ENCODE data around the gene GPR39.

GPR39 gene

DNA sequence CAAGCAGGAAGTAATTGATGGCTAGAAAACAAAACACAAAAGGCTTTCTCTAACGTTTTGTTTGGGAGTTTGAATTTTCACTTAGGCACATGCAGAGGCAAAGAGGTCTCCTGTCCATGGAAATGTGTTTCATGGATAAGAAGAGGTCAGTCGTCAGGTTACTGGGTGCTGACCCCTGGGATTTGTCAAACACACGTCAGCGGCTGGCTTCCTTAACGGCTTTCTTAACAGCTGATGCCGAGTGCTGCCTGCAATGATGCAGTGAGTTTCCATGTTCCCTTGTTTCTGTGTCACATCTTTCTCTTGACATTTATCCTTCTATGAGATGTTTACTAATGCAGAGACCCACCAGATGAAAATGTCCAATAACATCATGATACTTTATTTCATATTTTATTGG lies 31.7 kb downstream of the GPR39 start:
- DNase-seq, result no peak

DNA sequence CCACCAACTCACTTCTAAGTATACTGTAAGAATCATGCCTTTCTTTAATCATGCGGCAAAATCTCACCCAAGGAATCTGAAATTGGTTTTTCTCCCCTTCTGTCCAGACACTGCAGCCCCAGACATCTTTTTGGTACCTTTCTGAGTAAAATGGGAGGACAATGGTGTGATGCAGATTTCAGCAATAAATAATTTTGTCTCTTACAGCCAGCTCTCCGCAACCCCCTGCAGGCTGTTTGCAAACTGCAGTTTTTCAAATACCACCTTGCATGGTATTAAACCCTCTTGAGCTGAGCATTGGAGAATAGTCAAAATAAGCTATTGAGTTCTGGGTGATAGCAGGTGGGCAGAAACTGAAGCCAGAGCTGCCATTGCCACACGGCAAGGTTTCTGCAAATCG lies 32.2 kb downstream of the GPR39 start:
- no peak for DNase-seq

DNA sequence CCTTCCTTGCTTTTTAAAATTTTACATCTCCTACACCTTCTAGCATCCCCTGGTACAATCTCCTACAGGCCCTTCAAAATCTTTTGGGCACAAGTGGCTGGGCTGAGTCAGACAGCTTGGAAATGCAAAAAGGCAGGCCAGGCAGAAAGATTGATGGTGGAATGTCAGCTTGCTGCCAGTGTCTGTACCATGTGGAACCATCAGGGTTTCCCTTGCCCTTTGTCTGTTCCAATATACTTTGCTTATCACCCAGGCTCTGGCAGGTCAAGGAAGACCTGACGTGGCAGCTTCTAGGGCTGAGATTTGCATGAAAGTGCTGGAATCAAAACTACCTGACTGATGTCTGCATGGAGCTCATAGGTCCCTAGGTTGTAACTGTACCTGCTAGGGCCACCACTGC lies 33.3 kb downstream of the GPR39 start:
- DNase-seq, result no peak

DNA sequence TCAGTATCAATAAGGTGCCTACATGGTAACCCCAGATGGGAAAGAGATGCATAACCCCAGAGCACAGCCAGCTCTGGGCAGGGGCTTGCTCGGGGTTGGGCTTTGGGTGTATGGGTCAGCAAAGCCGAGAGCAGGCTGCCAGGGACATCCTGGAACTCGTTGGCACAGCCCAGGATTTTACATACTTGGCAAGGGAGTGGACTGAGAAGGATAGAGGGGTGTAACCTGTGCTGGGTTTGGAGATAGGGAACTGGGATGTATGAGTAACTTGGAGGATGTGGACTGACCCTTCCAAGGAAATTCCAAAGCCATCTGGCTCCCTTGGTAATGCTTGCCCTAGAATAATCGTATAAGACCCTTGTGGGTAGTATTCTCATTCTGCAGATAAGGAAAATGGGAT lies 44.2 kb downstream of the GPR39 start:
- no peak for DNase-seq

DNA sequence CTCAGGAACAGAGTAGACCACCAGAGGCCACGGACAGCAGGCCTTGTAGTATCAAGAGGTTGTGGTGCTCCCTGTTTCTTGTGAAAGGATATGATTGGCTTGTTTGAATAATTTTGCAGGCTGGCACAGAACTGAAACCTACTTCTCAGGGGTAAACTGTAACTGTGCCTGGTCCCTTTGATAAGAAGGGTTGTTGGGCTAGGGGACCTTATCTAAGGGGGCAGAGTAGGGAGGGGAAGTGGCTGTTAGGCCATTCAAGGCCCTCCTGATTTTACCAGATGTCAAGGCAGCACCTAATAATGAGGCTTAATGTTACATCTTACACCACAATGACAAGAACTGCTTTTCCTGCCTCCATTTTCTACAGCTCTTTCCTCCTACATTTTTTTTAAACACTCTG lies 45.6 kb downstream of the GPR39 start:
- DNase-seq, result no peak

DNA sequence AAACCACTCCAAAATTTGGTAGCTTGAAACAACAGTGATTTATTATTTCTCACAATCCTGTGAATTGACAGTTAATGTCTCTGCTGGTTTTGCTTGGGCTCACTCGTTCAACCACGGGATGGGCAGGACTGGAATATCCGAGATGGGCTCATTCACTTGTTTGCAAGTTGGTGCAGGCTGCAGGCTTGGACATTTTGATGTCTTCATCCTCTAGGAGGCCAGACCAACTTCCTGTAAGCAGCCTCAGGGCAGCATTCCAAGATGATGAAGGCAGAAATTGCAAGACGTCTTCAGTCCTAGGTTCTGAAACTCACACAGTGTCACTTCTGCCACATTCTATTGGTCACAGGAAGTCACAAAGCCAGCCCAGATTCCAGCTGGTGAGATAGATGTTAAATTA lies 47.1 kb downstream of the GPR39 start:
- no peak for DNase-seq

DNA sequence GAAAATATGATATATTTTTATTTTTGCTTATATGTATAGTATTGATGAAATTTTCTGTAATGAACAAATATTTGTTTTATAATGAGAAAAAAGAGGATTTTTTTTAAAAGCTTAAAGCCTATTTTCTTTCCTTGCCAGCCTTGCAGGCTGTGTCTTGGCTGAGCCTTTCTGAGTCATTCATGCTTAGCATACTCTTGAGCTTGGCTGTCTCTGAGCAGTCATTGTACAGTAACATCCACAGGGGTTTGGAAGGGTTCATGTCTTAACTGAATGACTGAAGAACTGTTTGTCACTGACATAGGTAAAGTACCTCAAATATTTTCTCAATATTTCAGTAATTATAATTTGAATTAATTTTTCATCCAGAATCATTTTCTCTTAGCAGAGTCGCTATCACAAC lies 49.3 kb downstream of the GPR39 start:
- DNase-seq, result no peak

DNA sequence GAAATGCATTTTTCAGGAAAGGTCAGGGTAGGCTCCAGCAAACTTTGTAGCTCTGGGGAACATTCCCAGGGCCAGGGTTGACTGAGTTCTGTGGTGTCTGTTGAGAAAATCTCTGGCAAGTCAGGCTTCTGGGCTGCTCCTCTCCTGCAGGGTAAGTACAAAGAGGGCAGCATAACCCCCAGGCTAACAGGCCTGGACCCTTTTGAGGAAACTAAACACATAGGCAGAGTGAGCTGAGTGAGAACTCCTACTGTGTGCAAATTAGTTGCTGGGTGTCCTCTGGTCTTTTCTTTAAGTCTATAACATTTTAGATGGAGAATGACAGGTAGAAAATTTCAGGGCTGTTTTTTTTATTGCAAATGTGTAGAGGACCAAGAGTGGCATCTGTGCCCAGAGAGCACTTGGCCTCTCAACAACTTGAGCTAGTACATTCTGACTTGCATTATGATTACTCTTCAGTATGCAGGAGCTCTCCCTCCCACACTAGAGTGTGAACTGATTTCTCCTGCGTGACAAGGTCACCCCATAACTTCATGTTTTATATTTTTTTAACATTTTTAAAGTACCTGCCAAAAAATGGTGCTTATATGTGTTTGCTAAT lies 49.9 kb downstream of the GPR39 start:
- no peak for DNase-seq

DNA sequence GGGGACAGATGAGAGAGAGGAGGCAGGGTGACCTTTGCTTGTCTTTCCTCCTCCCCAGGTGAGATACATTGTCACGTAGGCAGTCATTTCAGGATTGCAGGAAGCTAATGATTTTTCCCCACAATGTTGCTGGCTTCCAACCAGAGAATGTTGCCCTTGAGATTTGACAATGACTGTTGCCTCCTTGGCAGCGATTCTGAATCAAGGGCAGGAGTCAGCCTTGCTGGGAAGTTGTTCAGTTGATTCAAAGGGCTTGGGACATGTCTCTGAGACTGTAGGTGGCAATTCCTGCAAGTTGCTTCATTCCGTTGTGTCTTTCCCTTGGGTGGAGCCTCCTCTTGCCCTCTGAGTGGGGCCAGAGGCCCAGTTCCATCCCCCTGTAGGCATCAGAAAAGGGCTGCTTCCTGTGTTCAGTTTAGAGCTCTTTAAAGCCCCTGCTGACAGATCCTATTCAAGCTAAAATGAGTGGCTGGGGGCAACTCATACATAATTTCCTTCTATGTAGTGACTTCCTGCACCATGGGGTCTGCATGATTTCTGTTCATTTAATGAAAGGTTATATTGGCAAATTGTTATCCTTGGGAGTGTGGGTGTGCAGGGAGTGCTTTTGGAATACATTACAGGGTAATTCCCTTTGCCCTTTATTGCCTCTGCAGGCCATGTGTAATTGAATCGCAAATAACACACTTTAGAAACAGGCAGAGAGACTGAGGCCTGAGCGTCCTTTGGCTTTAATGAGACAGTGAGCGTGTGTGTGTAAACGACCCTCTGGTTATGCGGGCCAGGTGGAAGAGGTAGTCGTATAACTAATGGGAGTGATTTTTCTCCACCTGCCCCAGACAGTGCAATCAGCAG lies 52.4 kb downstream of the GPR39 start:
- no peak for DNase-seq

DNA sequence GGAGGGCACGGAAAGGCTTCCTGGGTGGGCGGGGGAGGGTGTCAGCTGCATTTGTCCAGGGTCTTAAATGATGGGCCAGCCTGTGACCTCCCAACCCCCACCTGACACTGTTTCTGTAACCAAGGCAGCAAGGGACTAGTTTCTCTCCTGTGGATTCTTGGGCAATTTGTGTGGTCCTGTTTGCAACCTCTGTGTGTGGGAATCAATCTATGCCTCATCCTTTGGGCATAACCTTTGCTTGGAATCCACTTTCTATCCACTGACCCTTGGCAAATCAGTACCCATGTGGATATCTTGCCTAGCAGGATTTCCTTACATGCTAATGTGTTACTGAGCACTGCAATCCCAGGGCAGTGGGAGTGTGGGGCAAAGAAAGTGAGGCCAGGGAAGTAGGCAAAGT lies 54.1 kb downstream of the GPR39 start:
- no peak for DNase-seq

DNA sequence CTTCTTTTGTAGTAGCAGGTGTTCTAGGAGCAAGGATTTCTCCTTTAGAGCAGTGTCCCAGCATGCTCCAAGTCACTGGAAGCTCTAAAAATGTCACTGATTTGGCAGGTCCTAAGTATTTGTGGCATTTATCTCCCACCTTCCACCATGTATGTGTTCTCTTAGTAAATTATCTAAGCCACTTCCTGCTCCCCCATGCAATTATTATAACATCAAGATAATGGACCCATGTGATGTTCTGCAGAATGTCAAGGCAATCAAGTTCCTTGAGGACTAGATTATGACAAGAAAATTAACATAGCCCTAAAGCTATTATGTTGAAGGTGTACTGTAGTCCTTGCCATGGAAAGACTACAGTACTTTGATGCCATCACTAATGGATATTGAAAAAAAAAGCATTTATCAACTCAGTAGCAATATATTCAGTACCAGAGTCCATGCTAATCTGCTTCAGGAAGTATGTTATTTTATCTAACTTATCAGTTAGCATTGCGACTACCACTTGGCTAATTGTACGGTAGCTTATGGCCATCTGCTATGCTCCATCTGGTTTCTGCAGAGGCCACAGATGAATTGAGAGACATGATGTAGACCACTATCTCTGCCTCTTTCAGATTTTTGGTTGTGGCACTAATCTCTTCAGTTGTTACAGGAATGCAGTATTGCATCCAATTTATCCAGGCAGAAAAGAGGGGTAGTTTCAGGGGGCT lies 56.7 kb downstream of the GPR39 start:
- no peak for DNase-seq

DNA sequence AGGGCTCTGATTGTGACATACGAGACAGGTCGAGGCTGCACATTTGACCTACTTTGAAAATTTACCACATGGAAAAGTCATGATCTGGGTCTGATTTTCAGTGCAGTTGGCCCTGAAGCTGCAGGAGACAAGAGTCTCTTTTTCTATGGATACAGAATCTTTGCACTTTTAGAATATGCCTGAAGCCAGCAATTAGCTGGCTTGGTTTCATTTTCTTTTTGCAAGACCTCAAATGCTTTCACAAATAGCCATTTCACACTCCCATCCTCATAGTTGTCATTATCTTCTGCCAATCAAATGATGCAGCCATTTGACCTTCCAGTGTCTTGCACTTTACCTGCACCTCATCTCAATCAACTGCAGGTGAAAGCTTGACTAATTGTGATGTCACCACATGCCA lies 59.0 kb downstream of the GPR39 start:
- no peak for DNase-seq

DNA sequence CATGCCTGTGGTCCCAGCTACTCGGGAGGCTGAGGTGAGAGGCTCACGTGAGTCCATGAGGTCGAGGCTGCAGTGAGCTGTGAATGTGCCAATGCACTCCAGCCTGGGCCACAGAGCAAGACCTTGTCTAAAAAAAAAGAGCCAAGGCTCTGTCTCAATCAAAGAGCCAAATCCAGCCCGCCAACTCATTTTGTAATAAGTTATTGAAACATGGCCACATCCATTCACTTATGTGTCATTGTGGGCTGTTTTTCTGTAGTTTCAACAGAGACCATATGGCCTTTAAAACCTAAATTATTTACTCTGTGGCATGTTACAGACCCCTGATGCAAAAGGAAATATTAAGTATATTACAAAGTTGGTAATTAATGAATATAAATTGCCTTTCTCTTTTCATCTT lies 60.8 kb downstream of the GPR39 start:
- DNase-seq, result no peak

DNA sequence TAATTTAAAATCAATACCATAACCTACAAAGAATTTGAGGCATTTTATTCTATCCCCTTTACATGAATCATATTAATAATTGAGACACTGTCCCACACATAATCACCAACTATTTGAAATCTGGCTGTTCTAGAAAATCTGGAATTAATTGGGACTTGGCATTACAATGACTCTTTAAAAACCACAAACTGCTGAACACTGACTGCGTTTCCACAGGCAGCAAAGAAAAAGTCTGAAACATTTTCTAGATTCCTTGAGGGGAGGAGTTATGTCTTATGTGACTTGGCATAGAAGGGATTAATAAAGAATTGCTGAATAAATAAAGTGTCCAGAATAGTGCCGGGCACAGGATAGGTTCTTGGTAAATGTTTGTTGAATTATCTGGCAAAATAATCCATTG lies 61.4 kb downstream of the GPR39 start:
- DNase-seq, result no peak

DNA sequence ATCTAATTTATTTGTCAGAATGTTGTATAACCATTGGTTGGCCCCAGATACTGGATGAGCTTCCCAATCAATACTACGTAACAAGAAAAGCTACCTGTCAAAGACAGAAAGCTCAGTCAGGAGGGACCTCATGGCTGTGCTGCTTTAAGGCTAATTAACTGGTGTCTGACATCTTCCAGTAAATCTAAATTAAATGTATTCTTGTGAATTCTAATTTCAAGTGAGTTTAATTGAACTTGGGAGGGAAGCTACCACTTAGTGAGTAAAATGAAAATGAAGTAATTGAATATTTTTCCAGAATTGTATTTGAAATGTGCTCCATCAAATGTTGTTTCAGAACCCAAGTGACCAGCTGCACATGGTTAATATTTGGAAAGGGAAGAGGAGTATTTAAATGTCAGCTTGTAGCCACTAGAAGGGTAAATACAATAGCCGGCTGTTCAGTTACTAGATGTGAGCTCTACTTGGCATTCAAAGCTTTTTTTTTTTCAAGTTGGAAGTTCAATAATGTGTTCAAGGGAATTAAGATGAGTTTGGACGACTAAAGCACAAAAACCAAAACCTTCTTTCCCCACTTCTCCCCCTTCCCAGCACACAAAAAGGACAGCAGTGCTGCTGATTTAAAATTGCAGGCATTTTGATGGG lies 62.0 kb downstream of the GPR39 start:
- no peak for DNase-seq

DNA sequence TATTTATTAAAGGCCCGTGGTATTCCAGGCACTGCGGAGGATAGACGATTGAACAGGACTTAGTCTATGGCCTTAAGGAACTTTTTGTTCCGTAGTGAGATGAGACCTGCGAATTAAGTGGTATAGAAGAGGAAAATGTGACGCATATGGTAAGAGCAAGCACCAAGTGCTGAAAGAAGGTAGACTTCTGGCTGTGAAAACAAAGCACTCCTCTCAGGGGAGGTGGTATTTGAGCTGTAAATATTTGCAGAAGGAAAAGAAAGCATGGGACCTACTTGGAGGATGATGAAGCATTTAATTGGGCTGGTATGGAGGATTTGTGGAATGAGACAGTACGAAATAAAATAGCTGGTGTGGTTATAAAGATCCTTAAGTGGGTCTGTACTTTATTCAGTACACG lies 62.5 kb downstream of the GPR39 start:
- DNase-seq, result no peak

DNA sequence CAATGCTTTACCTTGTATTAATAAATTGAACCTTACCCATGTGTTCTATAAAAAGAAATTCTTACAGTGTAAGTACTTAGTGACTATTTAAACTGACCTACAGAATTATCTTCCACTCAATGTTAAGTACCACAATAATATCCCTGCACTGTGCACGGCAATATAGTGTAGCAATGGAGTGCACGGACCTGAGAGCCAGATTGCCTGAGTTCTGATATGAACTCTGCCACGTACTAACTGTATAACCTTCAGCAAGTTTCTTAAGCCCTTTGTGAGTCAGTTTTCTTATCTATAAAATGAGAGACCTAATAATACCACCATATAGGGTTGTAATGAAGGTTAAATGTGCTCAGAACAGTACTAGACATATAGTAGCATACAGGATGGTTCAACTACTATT lies 66.2 kb downstream of the GPR39 start:
- no peak for DNase-seq

DNA sequence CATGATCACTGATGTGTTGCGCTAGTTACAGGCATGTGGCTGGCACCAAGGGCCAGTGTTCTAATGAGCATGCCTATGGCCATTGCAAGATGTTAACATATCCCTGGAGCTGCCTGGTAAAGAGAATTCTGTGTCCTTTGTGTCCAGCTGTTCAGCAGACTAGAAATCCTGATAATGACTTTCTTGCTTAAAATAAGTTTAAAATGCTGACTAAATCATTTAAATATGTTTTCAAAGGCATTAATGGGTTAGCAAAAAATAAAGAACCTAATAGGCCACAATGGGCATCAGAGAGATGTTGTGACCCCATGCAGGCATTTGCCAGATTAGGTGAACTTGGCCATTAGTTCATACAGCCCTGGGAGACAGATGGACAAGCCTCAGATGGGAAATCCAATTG lies 67.5 kb downstream of the GPR39 start:
- no peak for DNase-seq

DNA sequence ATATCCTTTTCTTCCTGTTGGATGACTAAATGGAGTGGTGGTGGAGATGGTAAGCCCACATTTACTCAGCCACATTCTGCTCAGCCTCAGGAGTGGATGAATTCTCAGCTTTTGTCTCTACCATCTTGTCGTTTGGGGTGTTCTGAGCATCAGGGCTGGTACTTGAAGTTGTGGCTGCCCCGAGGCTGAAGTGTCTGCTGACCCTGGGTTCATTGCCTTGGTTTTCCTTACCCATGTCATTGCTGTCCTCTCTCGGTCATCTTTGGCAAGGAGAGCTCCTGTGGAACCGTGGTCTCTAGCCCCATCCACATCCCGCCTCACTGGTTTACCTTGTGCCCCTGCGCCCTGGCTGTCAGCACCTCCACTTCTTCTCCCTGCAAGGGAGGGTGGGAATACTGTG lies 71.9 kb downstream of the GPR39 start:
- DNase-seq, result no peak

DNA sequence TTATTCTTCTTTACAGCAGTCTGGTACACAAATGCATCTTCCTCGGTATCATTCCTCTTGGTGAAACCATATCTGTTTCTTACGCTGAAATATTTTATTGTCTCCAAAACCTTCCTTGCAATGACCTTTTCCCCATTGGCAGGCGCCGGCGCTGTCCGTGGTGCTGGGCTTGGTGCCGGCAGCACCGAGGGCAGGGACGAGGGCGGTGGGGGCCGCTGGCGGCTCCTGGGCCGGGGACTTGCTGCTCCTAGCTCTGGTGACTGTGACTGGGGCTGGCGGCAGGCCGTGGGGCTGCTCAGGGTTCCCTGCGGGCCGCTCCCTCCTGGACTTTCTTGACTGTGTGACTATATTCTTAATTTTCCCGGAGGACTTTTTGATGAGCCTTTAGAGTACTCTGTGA lies 72.5 kb downstream of the GPR39 start:
- DNase-seq, result peak; percentile 44

DNA sequence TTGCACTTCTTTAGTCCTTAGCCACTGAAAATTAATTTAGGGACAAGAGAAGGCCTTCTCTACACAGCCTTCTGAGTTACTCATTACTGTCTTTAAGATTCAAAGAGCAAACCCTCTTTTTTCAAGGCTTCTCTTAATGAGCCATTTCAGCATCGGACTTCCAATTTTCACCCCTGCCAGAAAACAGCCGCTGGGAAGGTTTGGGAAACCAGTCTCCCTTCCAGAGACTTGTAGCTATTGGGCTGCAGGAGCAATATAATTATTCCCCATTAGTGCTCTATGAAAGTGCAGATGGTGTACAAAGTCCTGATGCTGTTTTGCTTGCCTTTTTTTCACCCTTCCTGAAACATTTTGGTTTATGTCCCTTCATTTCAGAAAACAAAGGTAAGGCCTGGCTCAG lies 79.3 kb downstream of the GPR39 start:
- DNase-seq, result no peak

DNA sequence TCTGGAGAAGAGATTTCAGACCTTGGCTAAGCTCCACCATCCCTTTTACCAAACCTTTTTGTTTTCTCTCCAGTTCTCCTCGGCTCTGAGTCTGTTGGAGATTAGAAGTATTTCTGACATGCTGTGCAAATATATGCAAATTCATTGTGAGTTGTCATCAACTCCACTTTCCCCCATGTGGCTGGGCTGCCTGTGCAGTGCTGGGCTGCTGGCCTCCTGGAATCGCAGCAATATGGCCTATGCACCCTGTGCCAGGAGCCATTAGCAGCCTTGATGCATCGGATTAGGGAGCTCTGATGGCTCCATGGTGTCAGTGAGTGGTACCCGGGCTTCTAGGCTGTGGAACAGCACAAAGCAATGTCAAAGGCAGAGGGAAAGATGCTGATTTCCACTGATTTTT lies 80.0 kb downstream of the GPR39 start:
- DNase-seq, result no peak

DNA sequence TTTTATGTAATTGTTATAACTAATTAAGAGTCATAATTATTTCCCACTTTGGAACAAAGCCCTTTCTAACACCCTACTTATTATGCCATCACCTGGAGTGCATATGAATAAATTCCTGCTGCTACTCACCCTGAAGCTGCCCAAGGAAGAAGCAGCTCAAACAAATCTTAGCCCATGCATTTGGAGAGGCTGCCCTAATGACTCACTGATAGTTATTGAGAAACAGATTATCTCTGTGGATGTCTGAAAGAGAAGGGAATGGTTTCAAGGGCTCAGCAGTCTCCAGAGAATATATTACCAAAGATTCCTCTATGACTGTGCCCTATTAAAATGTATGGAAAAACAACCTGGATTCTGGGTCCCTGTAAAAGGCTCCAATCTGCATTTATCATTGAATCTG lies 81.0 kb downstream of the GPR39 start:
- no peak for DNase-seq

DNA sequence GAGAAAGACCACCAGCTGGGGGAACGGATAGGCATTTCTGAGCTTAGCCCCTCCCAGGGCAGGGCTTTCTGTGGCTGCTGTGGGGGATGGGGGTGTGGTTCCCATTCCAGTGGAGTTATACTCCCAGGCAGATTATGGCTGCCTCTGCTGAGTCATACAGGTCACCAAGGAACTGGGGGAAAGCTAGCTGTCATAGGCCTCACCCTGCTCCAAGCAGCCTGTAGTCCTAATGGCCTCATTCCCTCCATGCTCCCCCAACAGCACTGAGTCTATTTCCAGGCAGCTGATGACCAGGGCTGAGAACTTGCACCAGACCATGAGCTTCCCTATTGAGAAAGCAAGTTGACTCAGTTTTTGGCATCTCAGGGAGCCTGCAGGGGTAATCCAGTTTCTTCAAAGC lies 87.1 kb downstream of the GPR39 start:
- no peak for DNase-seq
